CD14-positive monocyte (primary cell): ENCODE results near the gene YES1. TPM values are rescaled to one million over a fixed set of nuclear protein-coding genes. Genes with fewer than 3 reads are reported as not detected.

Experiments
- DNase-seq, 3 donors: peaks; one replicate each; pipeline ENCODE4 v3.0.0-alpha.2; 2011 to 2022
- H2AFZ ChIP-seq: 2 replicates; pipeline ENCODE4 v1.6.0; 2012; ENCODE audit warnings: mild to moderate bottlenecking, low read depth, low read length, inconsistent platforms; ENCODE audit not compliant: insufficient read depth, poor library complexity, severe bottlenecking
- H3K27ac ChIP-seq, 2 donors: 1 replicate in 1 of 2; 2 replicates in 1 of 2; pipeline ENCODE4 v1.5.1; 2012 to 2013; ENCODE audit warnings: low read length in 2 of 2, control low read depth in 1 of 2, inconsistent platforms in 1 of 2, low read depth in 1 of 2, mild to moderate bottlenecking in 1 of 2
- H3K27me3 ChIP-seq, 2 donors: one replicate each; pipeline versions ENCODE4 v1.6.0 to v1.6.1; 2011 to 2013; ENCODE audit warnings: low read length in 2 of 2; ENCODE audit not compliant: control insufficient read depth in 2 of 2, insufficient read depth in 2 of 2
- H3K36me3 ChIP-seq, 2 donors: replicated peaks in 1 of 2; 1 replicate in 1 of 2; 2 replicates in 1 of 2; pipeline versions ENCODE4 v1.5.1 to v1.6.1; 2012 to 2013; ENCODE audit warnings: low read length in 2 of 2, control low read depth in 1 of 2, inconsistent platforms in 1 of 2, mild to moderate bottlenecking in 1 of 2; ENCODE audit not compliant: insufficient read depth in 2 of 2, control insufficient read depth in 1 of 2
- H3K4me1 ChIP-seq, 2 donors: 1 replicate in 1 of 2; 2 replicates in 1 of 2; pipeline versions ENCODE4 v1.5.1 to v1.6.1; 2012 to 2013; ENCODE audit warnings: low read length in 2 of 2, control low read depth in 1 of 2, inconsistent platforms in 1 of 2, mild to moderate bottlenecking in 1 of 2, moderate library complexity in 1 of 2; ENCODE audit not compliant: insufficient read depth in 2 of 2, control insufficient read depth in 1 of 2
- H3K4me2 ChIP-seq: replicated peaks from 2 replicates; pipeline ENCODE3; 2012; ENCODE audit warnings: low read length, moderate library complexity, mild to moderate bottlenecking; ENCODE audit not compliant: poor library complexity, severe bottlenecking; ENCODE audit errors: extremely low read depth
- H3K4me3 ChIP-seq, 3 experiments: fragments of 200-600 bp in 1 of 3; sonication (generic) in 1 of 3; replicated peaks in 1 of 3; 1 replicate in 2 of 3; 2 replicates in 1 of 3; pipeline ENCODE4 v1.5.1; 2011 to 2013; ENCODE audit warnings: low read length in 3 of 3, mild to moderate bottlenecking in 3 of 3, control low read depth in 2 of 3, low read depth in 2 of 3, inconsistent platforms in 1 of 3, moderate library complexity in 1 of 3
- H3K79me2 ChIP-seq: 2 replicates; pipeline ENCODE4 v1.6.0; 2012; ENCODE audit warnings: mild to moderate bottlenecking, control low read depth, inconsistent platforms, low read length, moderate library complexity; ENCODE audit not compliant: insufficient read depth
- H3K9ac ChIP-seq: 2 replicates; pipeline ENCODE4 v1.6.0; 2017; ENCODE audit warnings: low read length, mild to moderate bottlenecking; ENCODE audit not compliant: insufficient read depth, poor library complexity, severe bottlenecking
- H3K9me3 ChIP-seq, 2 donors: replicated peaks in 1 of 2; 1 replicate in 1 of 2; 2 replicates in 1 of 2; pipeline versions ENCODE4 v1.5.1 to v1.6.1; 2012 to 2013; ENCODE audit warnings: low read length in 2 of 2, control low read depth in 1 of 2; ENCODE audit not compliant: control insufficient read depth in 1 of 2, insufficient read depth in 1 of 2
- H4K20me1 ChIP-seq: 2 replicates; pipeline ENCODE4 v1.6.0; 2012; ENCODE audit warnings: mild to moderate bottlenecking, low read length, control low read depth, moderate library complexity; ENCODE audit not compliant: insufficient read depth
- H3K27ac Mint-ChIP-seq, 7 donors: one replicate each; pipeline ENCODE4 v1.8.0; 2020; ENCODE audit warnings: mild to moderate bottlenecking in 7 of 7, mixed read lengths in 7 of 7, moderate library complexity in 6 of 7, inconsistent platforms in 2 of 7
- H3K27me3 Mint-ChIP-seq, 3 donors: one replicate each; pipeline ENCODE4 v1.8.0; 2021 to 2022; ENCODE audit warnings: low read depth in 3 of 3, mild to moderate bottlenecking in 3 of 3, mixed read lengths in 3 of 3, moderate library complexity in 3 of 3, inconsistent platforms in 1 of 3
- H3K36me3 Mint-ChIP-seq, 2 donors: one replicate each; pipeline ENCODE4 v1.8.0; 2020; ENCODE audit warnings: mixed read lengths in 2 of 2, inconsistent platforms in 1 of 2, mild to moderate bottlenecking in 1 of 2
- H3K4me1 Mint-ChIP-seq: one replicate; pipeline ENCODE4 v1.8.0; 2020; ENCODE audit warnings: mild to moderate bottlenecking, mixed read lengths
- H3K4me3 Mint-ChIP-seq, 2 donors: one replicate each; pipeline ENCODE4 v1.8.0; 2020; ENCODE audit warnings: mild to moderate bottlenecking in 2 of 2, mixed read lengths in 2 of 2, moderate library complexity in 1 of 2
- H3K9me3 Mint-ChIP-seq, 7 donors: one replicate each; pipeline ENCODE4 v1.8.0; 2020 to 2022; ENCODE audit warnings: mixed read lengths in 7 of 7, mild to moderate bottlenecking in 6 of 7, moderate library complexity in 6 of 7, inconsistent platforms in 2 of 7
- CTCF ChIP-seq: fragments of 200-600 bp; IDR thresholded peaks from one replicate; pipeline ENCODE4 v1.8.0; 2022; ENCODE audit warnings: antibody characterized with exemption, mild to moderate bottlenecking
- WGBS: methylation state at CpG from one replicate; pipeline ENCODE4 v1.1.5; 2013; ENCODE audit warnings: missing lambda C conversion rate; ENCODE audit not compliant: insufficient coverage; 5-methylcytosine and 5-hydroxymethylcytosine counted together
- intact Hi-C, 2 donors: fragments of 100-400 bp; cut with micrococcal nuclease; formaldehyde crosslinking; loops; one replicate each; pipeline versions ENCODE4 v1.15.0 to v1.15.1; 2023
- polyA plus RNA-seq, 3 donors: library from polyadenylated mRNA; depleted of rRNA in 1 of 3; unstranded in 2 of 3; stranded (reverse) in 1 of 3; fragments of 300-500 nt in 2 of 3; fragments of >200 nt in 1 of 3; fragmentation: Illumina TruSeq in 2 of 3; gene quantifications; 1 replicate in 2 of 3; 2 replicates in 1 of 3; pipeline ENCODE4 v1.2.3, GENCODE V29; 2012 to 2021

The YES1 gene
- polyA plus RNA-seq, 3 donors: not detected

GRCh38 chr18:839224-840022 is 27.4 kb upstream of the YES1 start:
- Mint-ChIP-seq H3K27ac (no peak overlapping the region), H3K27me3 (peaks cover 64 to 79% (median 70%) of the 10 kb centered on the region in 3 donors), H3K9me3 (peaks cover 0 to 3% (median 1%) of the 10 kb centered on the region in 7 donors), H3K36me3 (no peaks in the 10 kb centered on the region), H3K4me1 (no peaks in the 10 kb centered on the region), H3K4me3 (peak overlapping the region in 1 of 2 donors; percentile 72)
- peaks cover 40 to 49% of the 10 kb centered on the region in 2 donors for H3K27me3 ChIP-seq
- TF ChIP-seq CTCF: peak; percentile 93
- H2AFZ ChIP-seq: no peak overlapping the region
- no peaks in the 10 kb centered on the region for H3K36me3 ChIP-seq
- H3K27ac ChIP-seq: no peak overlapping the region
- DNase-seq: peak; percentile 53 to 72 (median 59)
- H3K9me3 ChIP-seq: no peaks in the 10 kb centered on the region
- no peak overlapping the region for H3K4me2 ChIP-seq
- H3K4me1 ChIP-seq: no peaks in the 10 kb centered on the region
- intact Hi-C loops: loop anchor here in 1 of 2 donors (2.0 kb wide), 1 partner anchor 97 kb away; no protein-coding TSS in a partner anchor
- H4K20me1 ChIP-seq: no peaks in the 10 kb centered on the region
- H3K4me3 ChIP-seq: no peak overlapping the region
- no peak overlapping the region for H3K9ac ChIP-seq
- WGBS: 35% methylated on average over 9 of the region's 14 CpGs
- H3K79me2 ChIP-seq: no peaks in the 10 kb centered on the region

- Histone ChIP-seq H3K4me2 (no peak overlapping the region), H2AFZ (no peak overlapping the region), H3K4me3 (no peak overlapping the region), H3K9ac (no peak overlapping the region), H3K79me2 (no peaks in the 10 kb centered on the region), H3K27ac (no peak overlapping the region), H3K4me1 (no peaks in the 10 kb centered on the region), H3K27me3 (peaks cover 53 to 64% of the 10 kb centered on the region in 2 donors), H3K9me3 (no peaks in the 10 kb centered on the region), H3K36me3 (no peaks in the 10 kb centered on the region), H4K20me1 (no peaks in the 10 kb centered on the region)
- H3K27me3 Mint-ChIP-seq: peaks cover 71 to 85% (median 82%) of the 10 kb centered on the region in 3 donors
- H3K9me3 Mint-ChIP-seq: peaks cover 0 to 3% (median 2%) of the 10 kb centered on the region in 7 donors
- intact Hi-C loops: loop anchor here in 1 of 2 donors (2.0 kb wide), 1 partner anchor 95 kb away; no protein-coding TSS in a partner anchor
- H3K27ac Mint-ChIP-seq: no peak overlapping the region
- WGBS: 100% methylated on average over 1 of the region's 2 CpGs
- peak overlapping the region in 1 of 2 donors; percentile 74 for H3K4me3 Mint-ChIP-seq
- no peaks in the 10 kb centered on the region for H3K4me1 Mint-ChIP-seq
- H3K36me3 Mint-ChIP-seq: no peaks in the 10 kb centered on the region
- TF ChIP-seq CTCF: no peak
- DNase-seq: no peak
These were observed 25.9 kb upstream of the YES1 start for GRCh38 chr18:837922-838321.
